ENCODE results near the gene ESM1.

Gene ESM1

DNA sequence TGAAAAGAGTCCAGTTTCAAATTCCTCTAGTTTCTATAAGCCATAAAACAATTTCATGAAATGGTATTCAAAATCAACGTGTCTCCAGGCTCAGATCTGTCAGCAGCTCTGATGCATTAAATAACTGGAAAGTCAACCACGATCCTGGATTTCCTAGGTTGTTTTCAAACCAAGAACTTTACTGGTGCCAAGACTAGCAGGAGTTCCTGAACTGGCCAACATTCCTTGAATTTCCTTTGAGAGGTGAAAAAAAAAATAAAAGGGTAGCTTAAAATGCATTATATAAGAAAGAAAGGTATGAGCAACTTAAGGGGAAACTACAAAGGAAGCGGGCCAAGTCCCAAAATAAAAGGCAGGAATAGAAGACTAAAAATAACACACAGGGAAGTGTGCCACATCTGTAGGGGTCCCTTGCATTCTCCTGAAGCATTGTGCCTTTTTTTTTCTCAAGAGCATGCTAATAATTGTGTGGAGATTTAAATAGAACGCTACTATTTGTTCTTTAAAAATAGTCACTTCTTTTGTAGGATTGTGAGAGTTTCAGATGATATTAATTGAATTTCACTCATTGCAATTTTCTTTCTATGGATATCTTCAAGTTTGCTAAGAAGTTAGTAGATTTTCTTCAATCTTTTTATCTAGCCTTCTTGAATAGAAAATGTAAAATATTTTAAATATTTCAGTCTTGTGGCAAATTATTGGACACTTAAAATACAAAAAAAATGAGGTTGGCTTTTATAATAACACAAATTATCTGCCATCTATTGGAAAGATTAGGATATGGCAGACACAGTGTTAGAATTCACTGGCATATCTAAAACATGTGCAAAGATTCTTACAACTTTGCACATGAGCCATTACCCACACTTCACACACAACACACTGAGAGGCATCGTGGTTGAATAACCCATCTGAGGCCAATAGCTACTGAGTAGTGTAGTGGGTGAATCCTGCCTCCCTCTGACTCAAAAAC, 15.3 kb downstream of the ESM1 start:
- no peaks in the 10 kb centered on the region for H3K36me3 ChIP-seq (ENCODE audit: control insufficient read depth, low read length)
- no peaks in the 10 kb centered on the region for H3K79me2 ChIP-seq (ENCODE audit: control insufficient read depth, low read length)
- H3K4me2 ChIP-seq (ENCODE audit: low read length) = no peak overlapping the region
- H3K27me3 ChIP-seq (ENCODE audit: control insufficient read depth, low read length) = 0 out of 2 replicates have a peak, but pooled peaks cover 3% of the 10 kb centered on the region
- H3K9me3 ChIP-seq (ENCODE audit: control insufficient read depth, insufficient read depth, low read length) = no peaks in the 10 kb centered on the region
- no peak overlapping the region for H3K27ac ChIP-seq (ENCODE audit: low read depth, low read length)
- no peak for TF ChIP-seq EZH2phosphoT487 (IDR thresholded peaks at IDR 0.05; ENCODE audit: borderline replicate concordance, low read length)
- TF ChIP-seq CTCF (IDR thresholded peaks at IDR 0.05; ENCODE audit: low read depth, low read length, poor library complexity, severe bottlenecking) = no peak
- no peaks in the 10 kb centered on the region for H3F3A ChIP-seq (ENCODE audit: control insufficient read depth, insufficient read depth)
- H4K20me1 ChIP-seq (ENCODE audit: control insufficient read depth, insufficient read depth, low read depth, low read length) = no peaks in the 10 kb centered on the region
- H3K4me3 ChIP-seq (ENCODE audit: low read length) = no peak overlapping the region
- H3K9me2 ChIP-seq (replicated peaks; ENCODE audit: control insufficient read depth, low read length) = no peaks in the 10 kb centered on the region
- H3K4me1 ChIP-seq (ENCODE audit: control insufficient read depth, low read length) = no peaks in the 10 kb centered on the region

DNA sequence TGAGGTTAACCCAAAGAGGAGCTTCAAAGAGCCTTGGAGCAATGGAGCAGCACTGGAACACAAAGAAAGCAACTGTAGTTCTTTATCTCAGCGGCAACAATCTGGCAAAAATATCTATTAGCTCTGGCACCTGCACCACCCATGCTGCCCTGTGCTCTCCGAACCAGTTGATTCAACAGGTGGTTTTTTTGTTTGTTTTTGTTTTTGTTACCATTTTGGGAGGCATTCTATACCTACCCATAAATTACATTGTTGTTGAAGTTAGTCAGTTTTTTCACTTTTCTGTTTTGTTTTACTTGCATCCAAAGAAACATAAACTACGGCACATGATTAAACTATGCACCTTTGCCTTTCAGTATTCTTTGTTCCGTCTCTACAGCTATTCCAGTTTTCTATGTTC, 16.2 kb downstream of the ESM1 start:
- no peaks in the 10 kb centered on the region for H3K36me3 ChIP-seq (ENCODE audit: control insufficient read depth, low read length)
- no peaks in the 10 kb centered on the region for H3K79me2 ChIP-seq (ENCODE audit: control insufficient read depth, low read length)
- no peaks in the 10 kb centered on the region for H3F3A ChIP-seq (ENCODE audit: control insufficient read depth, insufficient read depth)
- no peaks in the 10 kb centered on the region for H3K4me1 ChIP-seq (ENCODE audit: control insufficient read depth, low read length)
- no peak overlapping the region for H3K4me3 ChIP-seq (ENCODE audit: low read length)
- no peaks in the 10 kb centered on the region for H4K20me1 ChIP-seq (ENCODE audit: control insufficient read depth, insufficient read depth, low read depth, low read length)
- H3K27ac ChIP-seq (ENCODE audit: low read depth, low read length) = no peak overlapping the region
- H3K4me2 ChIP-seq (ENCODE audit: low read length) = no peak overlapping the region
- no peaks in the 10 kb centered on the region for H3K9me3 ChIP-seq (ENCODE audit: control insufficient read depth, insufficient read depth, low read length)
- 0 out of 2 replicates have a peak, but pooled peaks cover 3% of the 10 kb centered on the region for H3K27me3 ChIP-seq (ENCODE audit: control insufficient read depth, low read length)
- no peaks in the 10 kb centered on the region for H3K9me2 ChIP-seq (replicated peaks; ENCODE audit: control insufficient read depth, low read length)
- no peak for TF ChIP-seq EZH2phosphoT487 (IDR thresholded peaks at IDR 0.05; ENCODE audit: borderline replicate concordance, low read length)
- no peak for TF ChIP-seq CTCF (IDR thresholded peaks at IDR 0.05; ENCODE audit: low read depth, low read length, poor library complexity, severe bottlenecking)

DNA sequence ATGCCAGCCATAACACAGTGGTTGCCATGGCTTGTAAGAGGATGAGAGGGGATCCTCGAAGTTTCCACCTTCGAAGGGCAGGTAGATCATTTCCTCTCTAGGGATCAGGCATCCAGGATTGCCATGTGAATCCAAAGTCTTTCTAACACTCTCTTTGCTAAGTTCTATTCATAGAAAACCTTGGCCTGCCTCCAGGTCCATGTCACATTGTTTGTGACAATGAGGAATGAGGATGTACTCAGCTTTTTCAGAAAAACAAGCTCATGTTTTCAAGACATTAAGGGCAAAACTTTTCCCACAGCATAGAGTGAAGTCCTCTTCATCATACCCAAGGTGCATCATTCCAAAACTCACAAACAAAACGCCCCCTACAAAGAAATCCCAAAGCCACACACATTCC, 19.6 kb downstream of the ESM1 start:
- H3K4me2 ChIP-seq (ENCODE audit: low read length) = no peak overlapping the region
- no peaks in the 10 kb centered on the region for H3K79me2 ChIP-seq (ENCODE audit: control insufficient read depth, low read length)
- no peaks in the 10 kb centered on the region for H3K9me2 ChIP-seq (replicated peaks; ENCODE audit: control insufficient read depth, low read length)
- H3K9me3 ChIP-seq (ENCODE audit: control insufficient read depth, insufficient read depth, low read length) = no peaks in the 10 kb centered on the region
- no peak overlapping the region for H3K4me3 ChIP-seq (ENCODE audit: low read length)
- no peaks in the 10 kb centered on the region for H3K4me1 ChIP-seq (ENCODE audit: control insufficient read depth, low read length)
- H3K27ac ChIP-seq (ENCODE audit: low read depth, low read length) = no peak overlapping the region
- H3K36me3 ChIP-seq (ENCODE audit: control insufficient read depth, low read length) = no peaks in the 10 kb centered on the region
- no peaks in the 10 kb centered on the region for H4K20me1 ChIP-seq (ENCODE audit: control insufficient read depth, insufficient read depth, low read depth, low read length)
- H3K27me3 ChIP-seq (ENCODE audit: control insufficient read depth, low read length) = 0 out of 2 replicates have a peak, but pooled peaks cover 3% of the 10 kb centered on the region
- H3F3A ChIP-seq (ENCODE audit: control insufficient read depth, insufficient read depth) = no peaks in the 10 kb centered on the region
- TF ChIP-seq CTCF (IDR thresholded peaks at IDR 0.05; ENCODE audit: low read depth, low read length, poor library complexity, severe bottlenecking) (no peak), EZH2phosphoT487 (IDR thresholded peaks at IDR 0.05; ENCODE audit: borderline replicate concordance, low read length) (no peak)

Measured in DOHH2 (cell line).